ENCODE results near the gene GABPB1.

DNA sequence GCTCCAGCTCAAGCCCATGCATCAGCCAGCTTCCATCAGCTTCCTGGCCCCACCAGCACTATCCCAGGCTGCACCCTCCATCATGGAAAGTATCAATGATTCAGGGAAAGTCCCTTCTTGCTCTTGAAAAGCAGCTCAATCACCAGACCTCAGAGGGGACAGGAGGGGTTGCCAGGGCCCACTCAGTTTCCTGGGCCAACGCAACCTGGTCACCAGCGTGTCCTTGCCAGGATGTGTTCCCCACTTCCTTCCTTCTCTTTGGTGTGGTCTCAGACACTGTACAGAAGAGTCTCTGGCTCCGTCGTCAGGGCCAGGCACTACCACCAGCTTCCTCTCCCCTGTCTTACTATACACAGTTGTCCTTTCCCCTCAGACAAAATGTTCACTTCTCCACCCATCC is 92.5 kb downstream of the GABPB1 start:
- no peak for TF ChIP-seq EZH2 (IDR thresholded peaks at IDR 0.05)
- TF ChIP-seq, protein P1, sequence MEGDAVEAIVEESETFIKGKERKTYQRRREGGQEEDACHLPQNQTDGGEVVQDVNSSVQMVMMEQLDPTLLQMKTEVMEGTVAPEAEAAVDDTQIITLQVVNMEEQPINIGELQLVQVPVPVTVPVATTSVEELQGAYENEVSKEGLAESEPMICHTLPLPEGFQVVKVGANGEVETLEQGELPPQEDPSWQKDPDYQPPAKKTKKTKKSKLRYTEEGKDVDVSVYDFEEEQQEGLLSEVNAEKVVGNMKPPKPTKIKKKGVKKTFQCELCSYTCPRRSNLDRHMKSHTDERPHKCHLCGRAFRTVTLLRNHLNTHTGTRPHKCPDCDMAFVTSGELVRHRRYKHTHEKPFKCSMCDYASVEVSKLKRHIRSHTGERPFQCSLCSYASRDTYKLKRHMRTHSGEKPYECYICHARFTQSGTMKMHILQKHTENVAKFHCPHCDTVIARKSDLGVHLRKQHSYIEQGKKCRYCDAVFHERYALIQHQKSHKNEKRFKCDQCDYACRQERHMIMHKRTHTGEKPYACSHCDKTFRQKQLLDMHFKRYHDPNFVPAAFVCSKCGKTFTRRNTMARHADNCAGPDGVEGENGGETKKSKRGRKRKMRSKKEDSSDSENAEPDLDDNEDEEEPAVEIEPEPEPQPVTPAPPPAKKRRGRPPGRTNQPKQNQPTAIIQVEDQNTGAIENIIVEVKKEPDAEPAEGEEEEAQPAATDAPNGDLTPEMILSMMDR (IDR thresholded peaks at IDR 0.05), result no peak
- TF ChIP-seq EZH2phosphoT487 (IDR thresholded peaks at IDR 0.05), result no peak
